ENCODE data around the gene FOXP1.

FOXP1 gene

DNA sequence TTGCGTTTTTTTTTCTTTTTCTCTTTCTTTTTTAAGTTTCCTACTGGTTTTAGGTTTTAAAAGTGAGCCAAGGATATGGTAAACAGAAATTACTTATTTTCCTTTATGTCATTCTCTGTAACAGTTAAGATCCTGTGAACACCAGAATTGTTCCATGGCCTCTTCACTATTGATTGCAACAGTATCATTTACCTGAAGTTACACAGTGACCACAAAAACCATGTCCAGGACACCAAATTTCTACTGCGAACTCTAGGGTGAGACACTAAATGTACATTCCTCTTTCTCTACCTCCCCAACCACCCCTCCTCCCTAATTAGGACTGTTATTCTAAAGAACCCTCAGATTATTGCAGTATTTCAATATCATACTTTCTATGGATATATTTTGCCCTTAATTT lies 280.9 kb downstream of the FOXP1 start:
- no peak for DNase-seq (ENCODE audit: extremely low read depth, insufficient read length)
- Histone ChIP-seq H3K27me3 (replicated peaks; ENCODE audit: control insufficient read depth, insufficient read depth, low read length) (no peaks in the 10 kb centered on the region; the same call in 1 of the 2 replicates), H3K36me3 (ENCODE audit: control insufficient read depth, insufficient read depth, low read length) (no peaks in the 10 kb centered on the region), H3K4me3 (replicated peaks; ENCODE audit: low read depth, low read length) (no peak overlapping the region)
- TF ChIP-seq, protein P1, sequence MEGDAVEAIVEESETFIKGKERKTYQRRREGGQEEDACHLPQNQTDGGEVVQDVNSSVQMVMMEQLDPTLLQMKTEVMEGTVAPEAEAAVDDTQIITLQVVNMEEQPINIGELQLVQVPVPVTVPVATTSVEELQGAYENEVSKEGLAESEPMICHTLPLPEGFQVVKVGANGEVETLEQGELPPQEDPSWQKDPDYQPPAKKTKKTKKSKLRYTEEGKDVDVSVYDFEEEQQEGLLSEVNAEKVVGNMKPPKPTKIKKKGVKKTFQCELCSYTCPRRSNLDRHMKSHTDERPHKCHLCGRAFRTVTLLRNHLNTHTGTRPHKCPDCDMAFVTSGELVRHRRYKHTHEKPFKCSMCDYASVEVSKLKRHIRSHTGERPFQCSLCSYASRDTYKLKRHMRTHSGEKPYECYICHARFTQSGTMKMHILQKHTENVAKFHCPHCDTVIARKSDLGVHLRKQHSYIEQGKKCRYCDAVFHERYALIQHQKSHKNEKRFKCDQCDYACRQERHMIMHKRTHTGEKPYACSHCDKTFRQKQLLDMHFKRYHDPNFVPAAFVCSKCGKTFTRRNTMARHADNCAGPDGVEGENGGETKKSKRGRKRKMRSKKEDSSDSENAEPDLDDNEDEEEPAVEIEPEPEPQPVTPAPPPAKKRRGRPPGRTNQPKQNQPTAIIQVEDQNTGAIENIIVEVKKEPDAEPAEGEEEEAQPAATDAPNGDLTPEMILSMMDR (IDR thresholded peaks at IDR 0.05; ENCODE audit: insufficient read depth, low read length, poor library complexity, severe bottlenecking) = no peak

- Histone ChIP-seq H3K4me3 (replicated peaks; ENCODE audit: low read depth, low read length) (no peak overlapping the region), H3K27me3 (replicated peaks; ENCODE audit: control insufficient read depth, insufficient read depth, low read length) (no peaks in the 10 kb centered on the region; the same call in 1 of the 2 replicates), H3K36me3 (ENCODE audit: control insufficient read depth, insufficient read depth, low read length) (no peaks in the 10 kb centered on the region)
- TF ChIP-seq, protein P1 (IDR thresholded peaks at IDR 0.05; ENCODE audit: insufficient read depth, low read length, poor library complexity, severe bottlenecking) = no peak
- peak; percentile 3 for DNase-seq (ENCODE audit: extremely low read depth, insufficient read length)
Observed at GRCh38 chr3:71300951-71301393, 282.6 kb downstream of the FOXP1 start.

DNA sequence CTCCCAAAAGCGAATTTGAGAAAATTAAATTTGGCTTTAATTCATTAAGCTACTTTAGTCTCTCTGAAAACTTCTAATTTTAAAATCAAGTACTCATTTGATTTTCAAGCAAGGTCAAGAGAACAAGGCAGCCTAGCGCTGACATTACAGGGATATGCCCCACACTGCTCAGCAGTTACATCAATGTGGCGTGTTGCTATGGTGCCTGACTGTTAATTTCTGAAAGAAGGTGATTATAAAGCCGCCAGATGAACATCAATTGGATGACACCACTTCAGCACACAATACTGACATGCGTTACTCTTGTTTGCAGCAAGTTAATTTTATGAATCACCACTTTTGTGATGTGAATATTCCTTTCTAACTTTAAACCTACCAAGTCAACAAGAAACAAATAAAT lies 284.4 kb downstream of the FOXP1 start:
- TF ChIP-seq, protein P1 (IDR thresholded peaks at IDR 0.05; ENCODE audit: insufficient read depth, low read length, poor library complexity, severe bottlenecking) = no peak
- Histone ChIP-seq H3K4me3 (replicated peaks; ENCODE audit: low read depth, low read length) (no peak overlapping the region), H3K27me3 (replicated peaks; ENCODE audit: control insufficient read depth, insufficient read depth, low read length) (no peaks in the 10 kb centered on the region; the same call in 1 of the 2 replicates), H3K36me3 (ENCODE audit: control insufficient read depth, insufficient read depth, low read length) (no peaks in the 10 kb centered on the region)
- no peak for DNase-seq (ENCODE audit: extremely low read depth, insufficient read length)

GRCh38 chr3:71294919-71295318 lies 288.6 kb downstream of the FOXP1 start:
- Histone ChIP-seq H3K27me3 (replicated peaks; ENCODE audit: control insufficient read depth, insufficient read depth, low read length) (no peaks in the 10 kb centered on the region), H3K36me3 (ENCODE audit: control insufficient read depth, insufficient read depth, low read length) (no peaks in the 10 kb centered on the region), H3K4me3 (replicated peaks; ENCODE audit: low read depth, low read length) (no peak overlapping the region)
- DNase-seq (ENCODE audit: extremely low read depth, insufficient read length) = no peak
- TF ChIP-seq, protein P1 (IDR thresholded peaks at IDR 0.05; ENCODE audit: insufficient read depth, low read length, poor library complexity, severe bottlenecking) = no peak

- no peak overlapping the region for H3K4me3 ChIP-seq (replicated peaks; ENCODE audit: low read depth, low read length)
- H3K36me3 ChIP-seq (ENCODE audit: control insufficient read depth, insufficient read depth, low read length) = no peaks in the 10 kb centered on the region
- no peak for DNase-seq (ENCODE audit: extremely low read depth, insufficient read length)
- no peaks in the 10 kb centered on the region for H3K27me3 ChIP-seq (replicated peaks; ENCODE audit: control insufficient read depth, insufficient read depth, low read length)
- TF ChIP-seq, protein P1 (IDR thresholded peaks at IDR 0.05; ENCODE audit: insufficient read depth, low read length, poor library complexity, severe bottlenecking) = no peak
Observed at GRCh38 chr3:71290301-71290700, 293.2 kb downstream of the FOXP1 start.
